Daoy (cell line): ENCODE measurements around the gene MTMR10. TPM values are rescaled to one million over a fixed set of nuclear protein-coding genes. Genes with fewer than 3 reads are reported as not detected.

ENCODE experiments used
- DNase-seq: peaks from one replicate; pipeline ENCODE4 v3.0.0-alpha.2; 2015; ENCODE audit warnings: low read depth
- total RNA-seq: library from RNA; depleted of rRNA; stranded (reverse); fragments of >200 nt; shearing (Covaris generic); gene quantifications from 2 replicates; pipeline ENCODE4 v1.2.3, GENCODE V29; 2014

The MTMR10 gene
- total RNA-seq, 1 experiment from 2014 or later: 10.4 TPM

DNA sequence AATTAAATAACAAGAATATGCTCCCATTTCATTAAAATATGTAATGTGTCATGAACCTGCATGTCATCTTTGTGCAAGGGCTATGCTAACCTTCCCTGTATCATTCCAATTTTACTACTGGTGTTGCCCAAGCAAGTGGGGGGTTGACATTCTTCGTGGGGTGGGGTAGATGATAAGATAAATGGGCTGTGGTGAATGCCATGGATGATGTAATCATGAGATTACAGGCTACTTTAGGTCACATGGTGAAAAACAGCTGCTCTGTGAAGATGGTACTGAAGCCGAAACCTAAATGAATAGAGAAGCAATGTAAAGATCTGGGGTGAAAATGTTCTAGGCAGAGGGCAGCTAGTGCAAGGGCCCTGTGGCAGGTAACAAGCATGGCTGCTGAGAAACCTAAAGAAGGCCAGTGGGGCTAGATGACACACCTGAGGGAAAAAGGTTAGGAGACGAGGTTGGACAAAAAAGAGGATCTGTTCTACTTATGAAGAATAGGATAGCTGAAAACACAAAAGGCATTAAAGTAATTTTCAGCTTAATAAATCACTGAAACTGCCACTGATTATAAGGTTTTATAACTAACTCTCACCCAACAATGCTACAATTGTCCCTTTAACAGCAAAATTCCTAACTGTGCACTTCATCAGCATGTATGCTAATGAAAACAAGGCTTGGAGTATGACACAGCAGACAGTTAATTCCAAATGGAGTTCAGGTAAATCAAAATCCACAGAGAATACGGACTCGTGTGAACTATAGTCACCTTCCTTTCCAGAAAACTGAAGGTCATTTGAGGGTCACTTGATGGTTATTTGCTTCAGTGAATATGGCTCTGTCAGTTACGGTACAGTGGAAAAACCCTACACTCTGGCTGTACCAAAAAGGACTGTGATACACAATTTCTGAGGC is 35.0 kb downstream of the MTMR10 start:
- DNase-seq: peak; percentile 30

DNA sequence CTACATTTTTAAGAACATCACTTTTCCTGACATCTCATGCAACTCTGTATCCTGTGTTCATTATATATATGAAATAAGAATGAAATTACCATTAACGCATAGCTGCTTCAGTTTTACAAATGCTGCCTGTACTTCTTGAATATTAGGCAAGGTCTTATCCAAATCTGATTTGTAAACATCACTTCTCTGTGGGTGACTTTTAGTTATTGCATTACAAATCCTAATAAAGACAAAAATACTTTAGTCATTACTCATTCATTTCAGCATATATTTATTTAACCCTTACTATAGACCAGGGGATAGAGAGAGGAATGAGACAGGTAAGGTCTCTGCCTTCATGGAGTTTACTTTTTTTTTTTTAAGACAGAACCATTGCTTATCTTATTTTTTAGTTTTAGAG is 36.8 kb downstream of the MTMR10 start:
- no peak for DNase-seq

DNA sequence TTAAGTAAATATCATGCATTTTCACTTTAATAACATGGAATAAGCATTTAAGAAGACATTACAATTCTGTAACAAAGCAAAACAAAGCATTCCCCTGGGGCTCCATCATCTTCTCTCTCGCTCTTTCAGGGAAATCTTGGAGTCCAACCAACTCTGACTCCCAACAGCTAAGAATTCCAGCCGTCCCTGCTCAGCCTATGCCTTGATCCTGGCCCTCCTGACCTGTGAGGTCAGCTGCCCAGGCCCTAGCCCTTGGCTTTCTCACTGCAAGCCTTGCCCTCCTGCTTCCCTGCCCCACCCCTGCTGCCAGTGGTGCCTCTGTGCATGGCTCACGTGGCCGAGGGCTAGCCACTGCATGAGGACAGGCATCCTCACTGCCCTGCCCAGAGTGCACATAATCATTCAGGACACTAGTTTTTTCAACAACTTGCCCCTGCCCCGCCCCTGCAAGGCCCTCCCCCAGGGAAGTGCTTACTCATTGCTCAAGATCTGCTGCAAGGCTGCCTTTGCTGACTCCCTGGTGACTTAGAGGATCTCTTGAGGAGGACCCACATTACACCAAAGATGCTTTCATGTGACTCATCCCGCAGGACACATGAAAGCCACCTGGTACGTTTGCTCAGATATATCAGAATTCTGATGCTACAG is 37.6 kb downstream of the MTMR10 start:
- DNase-seq: peak; percentile 77

DNA sequence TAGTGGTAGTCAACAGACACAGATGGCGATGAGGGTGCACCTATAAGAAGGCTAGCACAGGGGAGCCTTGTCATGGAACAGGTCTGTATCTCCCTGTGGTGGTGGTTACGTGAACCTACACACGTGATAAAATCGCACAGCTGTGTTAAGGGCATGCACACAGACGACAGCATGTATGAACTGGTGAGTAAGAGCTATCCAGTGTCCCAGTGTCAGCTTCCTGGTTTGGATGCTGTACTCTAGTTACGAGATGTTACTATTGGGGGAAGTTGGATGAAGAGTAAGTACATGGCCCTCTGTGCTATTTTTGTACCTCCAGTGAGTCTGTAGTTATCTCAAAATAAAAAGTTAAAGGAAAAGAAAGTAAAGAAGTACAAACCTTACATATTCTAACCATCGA is 38.2 kb downstream of the MTMR10 start:
- no peak for DNase-seq

DNA sequence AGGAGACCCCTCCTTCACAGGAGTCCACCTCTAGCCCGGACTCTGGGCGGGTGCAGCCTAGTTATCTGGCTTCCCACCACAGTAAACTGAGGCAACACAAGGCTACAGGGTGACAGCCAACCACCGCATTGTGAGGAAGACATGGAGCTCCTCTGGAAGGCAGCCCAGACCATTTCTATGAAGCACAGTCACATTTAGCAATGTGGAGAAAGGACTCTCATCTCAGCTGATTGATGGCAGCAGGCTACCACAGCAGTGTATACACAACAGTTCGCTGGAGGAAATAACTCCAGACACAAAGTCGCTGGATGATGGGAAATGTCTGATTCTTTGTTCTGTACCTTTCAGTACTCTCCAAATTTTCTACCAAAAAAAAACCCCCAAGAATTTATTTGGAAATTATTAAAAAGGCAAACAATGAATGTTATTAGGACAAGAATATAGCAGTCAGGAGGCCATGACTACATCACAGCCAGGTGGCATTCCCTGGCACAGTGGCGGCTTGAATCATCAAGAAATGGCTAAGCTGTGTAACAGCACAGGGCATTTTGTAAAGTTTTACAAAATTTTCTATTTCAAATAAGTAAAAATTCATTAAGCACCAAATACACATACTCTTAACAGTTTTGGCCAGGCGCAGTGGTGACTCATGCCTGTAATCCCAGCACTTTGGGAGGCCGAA is 47.6 kb downstream of the MTMR10 start:
- no peak for DNase-seq

DNA sequence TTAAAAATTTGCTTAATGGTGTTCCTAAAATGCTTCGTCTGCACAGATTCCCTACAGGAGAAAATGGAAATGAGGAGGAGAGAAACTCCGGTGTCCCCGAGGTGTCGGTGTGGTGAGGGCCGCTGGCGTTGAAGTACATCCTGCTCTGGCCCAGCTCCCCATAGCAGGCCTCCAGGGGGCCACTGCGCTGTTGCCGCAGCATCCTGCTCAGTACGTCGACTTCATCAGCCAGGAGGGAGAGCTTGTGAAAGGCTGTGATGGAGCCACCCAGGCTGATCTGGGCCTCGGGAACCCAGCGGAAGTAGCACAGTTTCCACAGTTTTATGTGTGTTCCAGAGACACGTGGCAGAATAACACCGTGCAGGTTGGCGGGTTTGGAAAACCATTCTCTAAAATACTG is 49.9 kb downstream of the MTMR10 start:
- no peak for DNase-seq

DNA sequence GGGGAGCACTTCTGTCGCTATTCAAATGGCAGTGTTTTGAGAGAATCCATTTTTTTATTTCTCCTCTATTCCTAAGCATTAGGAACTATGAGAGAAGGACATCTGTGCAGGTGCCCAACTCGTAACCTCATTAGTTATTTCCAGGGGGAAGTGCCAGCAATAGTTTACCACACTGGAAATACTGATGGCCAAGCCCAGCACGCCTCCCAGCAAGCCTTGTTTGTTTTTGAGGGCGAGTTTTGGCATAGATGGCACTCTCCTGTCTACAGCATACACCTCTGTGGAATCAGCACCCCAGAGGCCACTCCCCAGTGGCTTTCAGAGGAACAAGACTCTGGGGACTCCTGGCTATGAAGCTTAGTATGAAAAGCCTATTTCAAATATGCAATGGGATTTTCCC is 51.1 kb downstream of the MTMR10 start:
- DNase-seq: no peak

DNA sequence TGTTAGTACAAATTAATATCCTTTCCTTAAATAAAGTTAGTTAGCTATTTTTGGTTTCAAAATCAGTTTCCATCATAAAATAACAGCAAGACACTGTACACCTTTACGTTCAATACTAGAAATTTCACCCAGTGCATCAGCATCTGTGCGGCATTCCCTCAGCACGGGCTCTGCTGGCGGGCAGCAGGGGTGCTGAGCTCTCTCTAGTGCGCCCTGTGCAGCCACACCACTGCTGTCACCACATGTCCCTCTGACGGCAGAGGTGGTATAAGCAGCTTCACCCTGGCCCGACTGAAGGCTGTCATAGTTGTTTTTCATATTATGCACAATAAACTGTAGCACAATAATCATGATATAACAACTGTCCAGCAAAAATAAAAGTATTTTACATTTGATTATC is 52.3 kb downstream of the MTMR10 start:
- DNase-seq: no peak

DNA sequence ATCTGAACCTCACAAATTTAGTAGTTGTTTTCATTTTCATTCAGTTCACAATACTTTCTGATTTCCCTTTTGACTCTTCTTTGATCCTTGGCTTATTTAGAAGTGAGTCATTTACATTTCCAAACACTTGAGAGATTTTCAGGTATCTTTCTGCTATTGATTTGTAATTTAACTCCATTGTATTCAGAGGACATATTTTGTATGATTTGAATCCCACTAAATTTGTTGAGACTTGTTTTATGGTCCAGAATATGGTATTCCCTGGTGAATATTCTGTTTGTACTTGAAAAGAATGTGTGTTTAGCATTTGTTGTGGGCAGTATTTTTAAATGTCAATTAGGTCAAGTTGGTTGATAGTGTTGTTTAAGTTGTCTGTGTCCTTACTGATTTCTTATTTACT is 58.1 kb downstream of the MTMR10 start:
- no peak for DNase-seq

DNA sequence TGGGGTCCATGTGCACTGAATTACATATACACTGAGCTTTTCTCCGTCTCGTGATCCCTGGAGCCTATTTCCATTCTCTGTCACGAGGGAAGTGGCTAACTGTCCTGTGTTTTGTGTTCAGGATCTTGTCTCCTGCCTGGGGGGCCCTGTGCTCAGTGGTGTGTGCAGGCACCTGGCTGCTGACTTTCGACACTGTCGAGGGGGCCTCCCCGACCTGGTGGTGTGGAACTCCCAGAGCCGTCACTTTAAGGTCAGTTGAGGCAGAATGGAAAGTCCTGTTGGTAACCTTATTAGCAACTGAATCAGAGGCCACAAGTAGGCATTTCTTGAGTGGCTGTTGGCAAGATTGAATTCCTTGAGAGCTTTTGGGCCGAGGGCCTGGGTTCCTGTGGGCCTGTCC is 61.0 kb downstream of the MTMR10 start:
- no peak for DNase-seq

DNA sequence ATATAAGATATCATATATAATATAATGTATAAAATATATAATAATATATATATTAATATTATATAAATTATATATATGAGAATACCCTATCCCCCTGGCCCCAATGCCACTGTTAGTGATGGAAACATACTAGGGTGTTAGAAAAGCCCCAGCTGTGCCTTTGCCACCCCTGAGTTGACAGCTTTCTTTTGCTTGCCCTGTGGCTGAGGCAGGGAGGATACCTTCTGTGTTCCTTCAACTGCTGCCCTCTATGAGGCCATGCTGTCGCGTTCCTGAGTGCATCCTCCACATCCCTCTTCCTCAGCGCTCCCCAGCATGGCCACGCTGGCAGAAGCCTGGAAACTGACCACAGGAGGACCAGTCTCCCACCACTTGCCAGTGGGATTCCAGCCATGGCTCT is 61.4 kb downstream of the MTMR10 start:
- DNase-seq: no peak

DNA sequence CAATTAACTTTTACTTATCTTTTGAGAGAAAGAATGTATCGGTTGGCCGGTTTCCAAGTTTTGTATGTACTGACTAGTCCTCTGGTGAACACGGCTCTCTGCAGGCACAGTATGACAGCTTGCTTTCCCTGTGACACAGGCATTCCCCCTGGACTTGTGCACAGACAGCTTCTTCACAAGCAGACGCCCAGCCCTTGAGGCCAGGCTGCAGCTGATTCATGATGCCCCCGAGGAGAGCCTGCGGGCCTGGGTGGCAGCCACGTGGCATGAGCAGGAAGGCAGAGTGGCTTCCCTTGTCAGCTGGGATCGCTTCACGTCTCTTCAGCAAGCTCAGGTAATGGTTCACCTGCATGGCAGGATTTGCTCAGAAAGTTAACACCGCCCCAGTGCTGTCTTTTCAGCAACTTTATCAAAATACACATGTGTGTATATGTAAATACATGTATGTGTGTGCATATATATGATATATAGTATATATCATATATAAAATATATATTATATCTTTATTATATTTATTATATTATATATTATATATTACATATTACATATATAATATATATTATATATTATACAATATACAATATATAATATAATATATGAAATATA is 62.3 kb downstream of the MTMR10 start:
- no peak for DNase-seq

DNA sequence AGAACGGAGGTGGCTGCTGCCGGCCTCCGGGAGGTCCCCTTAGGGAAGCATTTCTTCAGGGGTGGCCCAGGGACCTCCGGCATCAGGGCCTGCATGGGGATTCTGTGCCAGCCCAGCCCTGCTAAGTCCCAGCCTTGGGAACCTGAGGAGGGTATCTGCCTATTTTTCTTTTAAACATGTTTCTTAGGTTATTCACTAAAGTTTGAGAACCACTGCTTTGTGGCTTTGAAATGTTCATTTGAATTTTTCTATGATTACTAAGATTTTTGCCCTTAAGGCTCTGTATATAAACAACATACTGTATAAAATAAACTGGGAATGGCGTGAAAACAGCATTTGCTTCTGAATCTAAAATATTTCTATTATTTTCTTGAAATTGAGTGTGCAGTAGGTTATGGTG is 63.4 kb downstream of the MTMR10 start:
- DNase-seq: no peak

DNA sequence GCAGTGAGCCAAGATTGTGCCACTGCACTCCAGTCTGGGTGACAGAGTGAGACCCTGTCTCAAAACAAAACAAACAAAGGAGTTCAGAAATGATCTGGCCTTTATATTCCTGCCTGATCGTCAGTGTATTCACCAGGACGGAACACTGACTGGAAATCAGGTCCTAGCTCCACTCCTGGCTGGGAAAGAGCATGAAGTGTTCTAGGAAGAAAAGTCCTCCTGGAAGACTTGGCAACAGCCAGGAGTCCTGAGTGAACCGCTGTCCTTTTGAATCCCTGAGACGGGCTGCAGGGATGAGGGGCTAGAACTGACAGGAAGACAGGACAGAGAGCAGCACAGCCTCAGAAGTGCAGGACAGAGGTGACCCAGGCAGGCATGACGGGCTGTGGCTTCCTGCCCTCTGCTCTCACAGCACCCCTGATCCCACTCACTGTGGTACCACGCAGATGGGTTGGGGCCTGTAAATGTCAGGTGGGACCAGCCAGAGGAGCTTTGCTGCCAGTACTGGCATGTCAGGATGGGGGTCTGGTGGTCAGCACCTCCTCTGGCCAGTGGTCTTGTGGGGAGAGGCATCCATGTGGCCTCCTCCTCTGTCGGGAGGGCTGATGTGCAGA is 64.2 kb downstream of the MTMR10 start:
- DNase-seq: no peak

DNA sequence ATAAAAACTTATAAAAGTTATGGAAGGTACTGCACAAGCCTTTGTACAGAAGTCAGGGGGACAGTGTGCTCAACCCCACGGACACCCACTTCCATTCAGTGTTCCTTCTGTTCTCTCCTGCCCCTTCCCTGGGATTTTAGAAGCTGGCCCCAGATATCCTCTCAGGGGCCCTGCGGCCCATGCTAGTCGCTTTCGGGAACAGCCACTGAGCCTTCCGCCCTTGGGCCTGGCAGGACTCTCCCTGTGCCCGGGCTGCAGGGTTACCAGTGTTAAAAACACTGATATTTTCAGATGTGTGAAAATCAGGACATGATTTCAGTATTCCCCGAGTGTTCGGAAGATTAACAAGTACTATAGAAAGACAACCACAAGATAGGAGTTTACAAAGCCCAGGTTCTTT is 65.3 kb downstream of the MTMR10 start:
- DNase-seq: no peak

DNA sequence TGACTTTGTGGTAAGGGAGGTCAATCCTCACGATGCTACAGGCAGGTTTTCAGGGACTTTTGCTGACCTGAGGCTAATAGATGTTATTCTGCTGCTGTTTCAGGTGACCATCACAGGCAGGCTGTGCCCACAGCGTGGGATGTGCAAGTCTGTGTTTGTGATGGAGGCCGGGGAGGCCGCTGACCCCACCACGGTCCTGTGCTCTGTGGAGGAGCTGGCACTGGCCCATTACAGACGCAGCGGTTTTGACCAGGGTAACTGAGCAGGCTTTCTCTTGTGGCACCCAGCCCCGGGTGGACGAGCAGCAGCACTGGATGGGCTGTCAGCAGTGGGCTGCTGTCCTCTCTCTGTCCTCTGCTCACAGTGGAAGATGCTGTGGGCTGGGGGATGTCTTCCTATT is 65.7 kb downstream of the MTMR10 start:
- DNase-seq: no peak

DNA sequence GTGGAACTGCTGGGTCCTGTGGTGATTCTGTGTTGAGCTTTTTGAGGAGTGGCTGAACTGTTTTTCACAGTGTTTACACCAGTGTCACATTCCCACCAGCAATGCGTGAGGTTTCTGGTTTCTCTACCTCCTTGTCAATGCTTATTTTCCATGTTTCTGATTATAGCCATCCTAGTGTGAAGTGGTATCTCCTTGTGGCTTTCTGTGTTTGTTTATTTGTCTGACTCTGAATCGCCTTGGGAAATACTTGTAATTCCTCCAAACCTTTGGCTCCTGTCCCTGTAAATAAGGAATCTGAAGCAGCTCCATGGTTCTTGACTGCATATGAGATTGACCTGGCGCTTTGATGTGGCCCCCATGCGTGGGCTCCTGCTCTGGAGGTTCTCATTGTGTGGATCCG is 67.1 kb downstream of the MTMR10 start:
- DNase-seq: no peak

DNA sequence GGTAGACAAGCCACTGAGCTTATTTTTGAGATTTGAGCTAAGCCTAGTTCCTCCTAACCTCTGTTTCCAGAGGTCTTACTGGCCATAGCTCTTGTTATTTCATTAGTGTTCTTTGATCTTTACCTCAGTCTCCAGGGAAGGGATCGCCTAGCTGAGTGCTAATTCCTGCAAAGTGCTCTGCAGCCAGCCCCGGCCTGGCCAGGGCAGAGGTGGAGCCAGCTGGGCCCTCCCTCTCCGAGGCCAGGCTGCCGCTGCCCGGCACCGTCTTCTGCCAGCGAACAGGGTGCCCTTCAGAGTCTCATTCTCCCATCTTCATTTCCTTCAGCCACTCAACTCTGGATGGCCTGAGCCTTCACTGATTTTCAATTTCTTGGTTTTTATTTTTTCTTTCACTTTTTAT is 68.0 kb downstream of the MTMR10 start:
- no peak for DNase-seq

DNA sequence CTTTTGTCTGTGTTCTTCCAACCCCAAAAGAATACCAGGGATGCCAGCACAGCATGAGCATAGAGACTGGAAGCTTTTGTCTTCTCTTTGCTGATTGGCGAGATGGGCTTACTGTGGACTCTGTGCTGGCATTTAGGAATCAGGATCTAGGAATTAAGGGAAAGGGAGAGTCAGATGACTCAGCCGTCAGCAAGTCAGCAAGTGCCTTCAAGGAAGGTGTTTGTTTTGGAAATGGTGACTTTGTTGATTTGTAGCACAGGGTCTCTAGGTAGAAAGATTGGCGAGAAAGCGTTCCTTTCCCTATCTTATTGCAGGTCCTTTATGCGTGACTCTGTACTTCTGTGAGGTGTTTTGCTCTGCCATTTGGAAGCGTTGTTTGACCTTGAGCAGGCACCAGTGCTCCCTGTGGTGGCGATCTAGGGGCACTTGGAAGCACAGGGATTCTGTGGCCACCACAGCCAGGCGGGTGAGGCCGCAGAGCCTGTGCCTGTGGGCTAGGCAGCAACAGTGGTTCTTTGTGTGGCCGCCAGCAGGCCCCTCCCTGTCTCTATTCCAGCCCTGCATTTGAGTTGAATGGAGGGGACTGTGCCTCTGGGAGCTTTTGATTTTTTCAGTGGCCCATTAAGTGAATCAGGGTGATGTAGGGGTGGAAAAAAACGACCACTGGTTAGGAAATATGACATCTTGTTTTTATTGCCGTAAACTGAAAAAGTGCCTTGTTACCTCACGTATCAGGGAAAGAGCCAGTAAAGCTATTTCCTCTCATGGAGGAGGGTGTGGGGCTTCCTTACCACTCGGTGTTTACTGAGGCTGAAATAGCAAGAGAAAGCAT is 68.7 kb downstream of the MTMR10 start:
- DNase-seq: no peak

DNA sequence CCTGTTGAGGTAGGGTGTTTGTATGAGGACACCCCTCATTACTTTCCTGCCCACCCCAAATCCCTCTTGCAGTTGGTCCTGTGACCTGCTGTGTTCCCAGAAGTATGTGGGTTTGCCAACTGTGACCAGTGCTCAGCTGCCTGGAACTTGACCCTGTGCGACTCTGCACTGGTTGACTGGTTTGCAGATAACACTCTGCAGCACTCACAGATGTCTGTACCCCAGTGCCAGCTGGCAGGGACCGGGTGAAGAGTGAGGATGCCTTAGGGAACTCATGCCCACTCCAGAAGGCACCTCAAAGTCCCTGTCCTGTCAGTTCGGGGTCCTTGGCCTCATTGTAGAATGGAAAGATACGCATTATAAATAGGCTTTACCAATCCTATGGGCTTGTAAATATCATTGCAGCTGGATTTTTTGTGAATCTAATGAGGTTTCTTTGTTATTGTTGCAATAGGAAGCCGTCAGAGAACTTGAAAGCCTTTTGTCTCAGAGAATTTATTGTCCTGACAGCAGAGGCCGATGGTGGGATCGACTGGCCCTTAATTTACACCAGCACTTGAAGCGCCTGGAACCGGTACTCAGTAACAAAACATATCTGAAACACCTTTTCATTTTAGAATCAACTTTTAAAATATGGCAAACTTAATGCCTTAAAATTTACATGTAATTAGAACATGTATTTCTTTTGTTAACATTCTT is 69.5 kb downstream of the MTMR10 start:
- no peak for DNase-seq
